Measurements from ENCODE around the gene PMM2.
"Not testable (repeated sequence)": the region's sequence is repeated elsewhere in the genome, so short reads cannot be mapped to it uniquely, and the experiment has no call there.

The PMM2 gene

GRCh38 chr16:8782673-8783072 is 15.0 kb upstream of the PMM2 start:
- DNase-seq (ENCODE audit: low read depth, low spot score), result no peak

DNA sequence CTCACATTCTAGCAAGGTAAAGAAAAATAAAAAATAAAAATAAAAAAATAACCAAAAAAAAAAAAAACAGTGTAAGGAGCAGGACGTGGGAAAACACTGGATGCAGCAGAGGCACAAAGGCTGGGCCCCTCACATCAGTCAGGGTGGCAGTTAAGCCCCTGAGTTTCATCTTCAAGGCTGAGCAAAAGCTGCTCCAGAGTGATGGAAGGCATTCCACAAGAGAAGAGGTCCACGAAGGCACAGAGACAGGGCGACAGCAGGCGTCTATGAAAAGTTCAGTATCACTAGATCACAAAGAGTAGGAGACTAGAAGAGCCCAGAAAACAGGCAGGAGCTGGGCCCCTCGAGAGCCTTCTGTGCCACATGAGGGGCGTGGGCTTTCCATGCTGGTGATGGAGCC is 12.2 kb upstream of the PMM2 start:
- no peak for DNase-seq (ENCODE audit: low read depth, low spot score)

DNA sequence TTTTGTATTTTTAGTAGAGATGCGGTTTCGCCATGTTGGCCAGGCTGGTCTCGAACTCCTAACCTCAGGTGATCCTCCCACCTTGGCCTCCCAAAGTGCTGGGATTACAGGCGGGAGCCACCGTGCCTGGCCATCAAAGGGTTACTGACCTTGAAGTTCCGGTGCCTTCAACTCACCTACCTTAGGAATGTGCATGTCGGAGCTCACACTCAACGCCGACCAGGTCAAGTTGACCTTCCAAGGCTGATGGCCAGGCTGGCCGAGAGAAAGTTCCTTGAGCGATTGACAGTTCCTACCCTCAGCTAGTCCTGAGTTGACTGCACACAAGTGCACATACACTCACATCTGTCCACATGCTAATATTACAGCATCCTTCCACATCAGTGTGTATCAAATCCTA is 11.3 kb upstream of the PMM2 start:
- DNase-seq (ENCODE audit: low read depth, low spot score), result not testable (repeated sequence)

DNA sequence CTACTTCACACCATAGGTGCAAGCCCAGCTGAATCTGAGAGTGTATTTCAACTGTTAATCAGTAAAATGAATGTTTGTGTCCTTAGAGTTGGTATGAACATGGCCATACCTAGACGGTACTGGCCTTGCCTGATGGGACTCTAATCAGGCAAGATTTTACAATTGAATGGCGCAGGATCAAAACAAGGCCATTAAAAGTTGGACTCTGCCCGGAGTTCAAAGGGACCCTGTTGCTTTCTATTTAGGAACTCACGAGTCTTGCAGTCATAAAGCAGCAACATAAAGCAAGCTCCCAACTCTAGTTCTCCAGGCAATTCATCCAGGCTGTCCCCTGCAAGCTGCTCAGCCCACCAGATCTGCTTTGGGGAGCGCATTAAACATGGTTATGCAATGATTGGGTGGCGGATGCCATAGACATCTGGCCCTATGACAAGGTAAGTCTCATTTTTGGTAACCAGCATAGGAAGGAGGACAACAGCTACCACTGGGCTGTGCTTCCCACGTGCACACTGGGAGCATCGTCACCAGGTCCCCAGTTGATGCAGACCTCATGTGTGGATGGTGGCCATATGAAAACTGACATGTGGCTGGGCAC is 9.0 kb upstream of the PMM2 start:
- DNase-seq (ENCODE audit: low read depth, low spot score), result no peak

DNA sequence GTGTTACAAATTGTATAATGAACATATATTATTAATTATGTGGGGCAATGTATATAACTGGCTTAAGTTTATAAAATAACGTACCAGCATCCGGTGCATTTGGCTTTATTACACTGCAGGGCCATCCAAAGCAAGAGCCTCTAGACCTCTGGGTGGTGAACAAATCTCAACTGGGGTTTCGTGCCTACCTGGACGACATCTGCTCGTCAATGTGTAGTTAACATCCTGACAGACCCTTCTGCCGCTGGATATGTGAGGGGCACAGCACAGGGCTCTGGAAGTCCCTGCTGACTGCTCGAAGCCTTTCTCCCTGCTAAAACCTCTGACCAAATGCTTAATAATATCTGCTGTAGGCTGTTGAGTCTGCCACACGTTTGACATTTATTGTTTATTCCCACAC is 2.5 kb upstream of the PMM2 start:
- DNase-seq (ENCODE audit: low read depth, low spot score), result no peak

- no peak for DNase-seq (ENCODE audit: low read depth, low spot score)
Measured at GRCh38 chr16:8795818-8796217, 1.8 kb upstream of the PMM2 start.

DNA sequence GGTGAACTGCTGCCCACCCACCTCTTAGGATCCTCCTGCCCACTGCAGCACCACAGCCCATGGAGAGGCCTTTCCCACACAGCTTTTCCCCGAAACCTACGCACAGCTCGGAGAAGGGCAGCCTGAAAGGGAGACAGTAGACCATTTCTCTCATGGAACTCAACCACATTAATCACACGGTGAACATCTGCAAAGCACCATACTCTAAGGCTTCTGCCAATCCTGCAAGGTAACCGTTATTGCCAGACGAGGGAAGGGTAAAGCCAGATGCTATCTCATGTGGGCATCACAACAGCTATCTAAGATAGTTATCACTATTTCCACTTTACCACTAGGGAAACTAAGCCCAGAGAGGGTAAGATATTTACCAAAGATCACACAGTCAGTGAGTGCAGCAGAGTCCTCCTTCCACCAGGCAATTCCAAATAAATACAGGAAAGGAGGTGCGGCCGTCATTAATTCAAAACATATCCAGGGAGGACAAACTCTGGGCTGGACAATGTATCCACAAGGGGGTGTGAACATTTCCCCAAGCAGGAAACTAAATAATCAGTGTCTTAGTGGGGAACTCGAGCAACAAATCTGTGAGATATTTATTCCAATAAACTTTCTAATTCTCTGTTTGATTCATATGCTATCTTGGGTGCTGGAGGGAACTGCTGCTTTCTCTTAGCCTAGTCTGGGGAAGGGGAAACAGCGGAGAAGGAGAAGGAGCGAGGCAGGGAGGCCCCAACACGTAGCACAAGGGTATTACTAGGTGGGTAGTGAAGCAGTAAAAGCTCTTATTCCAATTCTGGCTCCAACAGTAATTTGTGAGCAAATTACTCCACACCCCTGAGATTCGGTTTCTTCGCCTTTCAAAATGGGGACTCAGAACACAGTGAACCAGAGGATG is 923 bp upstream of the PMM2 start:
- DNase-seq (ENCODE audit: low read depth, low spot score), result no peak

GRCh38 chr16:8798174-8798527 is 512 bp downstream of the PMM2 start:
- no peak for DNase-seq (ENCODE audit: low read depth, low spot score)

- no peak for DNase-seq (ENCODE audit: low read depth, low spot score)
Measured at GRCh38 chr16:8798535-8799157, 1.0 kb downstream of the PMM2 start.

DNA sequence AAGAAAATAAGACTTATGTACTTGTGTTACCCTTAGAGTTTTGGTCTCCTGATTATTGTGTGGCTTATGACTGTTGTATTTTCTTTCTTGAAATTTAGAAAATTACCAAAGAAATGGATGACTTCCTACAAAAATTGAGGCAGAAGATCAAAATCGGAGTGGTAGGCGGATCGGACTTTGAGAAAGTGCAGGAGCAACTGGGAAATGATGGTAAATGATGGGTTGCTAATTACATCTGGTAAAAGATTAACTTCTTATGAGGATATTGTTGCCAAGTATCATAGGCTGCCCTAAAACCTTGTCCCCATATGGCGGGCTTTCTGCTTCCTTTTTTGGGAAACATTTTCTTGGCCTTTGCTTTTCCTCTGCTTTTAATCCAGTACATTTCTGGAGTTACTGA is 4.1 kb downstream of the PMM2 start:
- DNase-seq (ENCODE audit: low read depth, low spot score), result no peak

DNA sequence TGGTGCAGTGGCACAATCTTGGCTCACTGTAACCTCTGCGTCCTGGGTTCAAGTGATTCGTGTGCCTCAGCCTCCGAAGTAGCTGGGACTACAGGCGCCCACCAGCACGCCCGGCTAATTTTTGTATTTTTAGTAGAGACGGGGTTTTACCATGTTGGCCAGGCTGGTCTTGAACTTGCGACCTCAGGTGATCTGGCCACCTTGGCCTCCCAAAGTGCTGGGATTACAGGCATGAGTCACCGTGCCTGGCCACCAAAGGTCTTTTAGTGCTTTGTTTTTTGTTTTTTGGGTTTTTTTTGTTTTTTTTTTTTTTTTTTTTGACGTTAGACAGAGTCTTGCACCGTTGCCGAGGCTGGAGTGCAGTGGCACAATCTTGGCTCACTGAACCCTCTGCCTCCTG is 6.1 kb downstream of the PMM2 start:
- DNase-seq (ENCODE audit: low read depth, low spot score), result not testable (repeated sequence)

DNA sequence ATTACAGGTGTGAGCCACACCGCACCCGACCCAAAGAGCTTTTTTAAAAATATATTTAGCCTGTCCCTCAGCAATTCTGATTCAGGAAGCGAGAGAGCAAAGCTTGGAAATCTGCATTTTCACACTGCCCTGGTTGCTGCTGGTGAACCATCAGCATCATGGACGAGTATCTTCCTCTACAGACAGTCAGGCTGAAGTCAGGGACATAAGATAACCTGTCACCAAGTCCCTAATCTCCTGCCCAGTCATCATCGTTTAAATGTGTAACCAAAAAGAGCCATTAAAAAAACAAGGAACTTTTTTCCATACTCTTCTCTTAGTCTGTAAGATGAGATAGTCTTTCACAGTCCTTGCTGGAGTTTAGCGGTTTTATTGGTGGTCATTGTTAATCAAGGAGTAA is 6.7 kb downstream of the PMM2 start:
- DNase-seq (ENCODE audit: low read depth, low spot score), result no peak

DNA sequence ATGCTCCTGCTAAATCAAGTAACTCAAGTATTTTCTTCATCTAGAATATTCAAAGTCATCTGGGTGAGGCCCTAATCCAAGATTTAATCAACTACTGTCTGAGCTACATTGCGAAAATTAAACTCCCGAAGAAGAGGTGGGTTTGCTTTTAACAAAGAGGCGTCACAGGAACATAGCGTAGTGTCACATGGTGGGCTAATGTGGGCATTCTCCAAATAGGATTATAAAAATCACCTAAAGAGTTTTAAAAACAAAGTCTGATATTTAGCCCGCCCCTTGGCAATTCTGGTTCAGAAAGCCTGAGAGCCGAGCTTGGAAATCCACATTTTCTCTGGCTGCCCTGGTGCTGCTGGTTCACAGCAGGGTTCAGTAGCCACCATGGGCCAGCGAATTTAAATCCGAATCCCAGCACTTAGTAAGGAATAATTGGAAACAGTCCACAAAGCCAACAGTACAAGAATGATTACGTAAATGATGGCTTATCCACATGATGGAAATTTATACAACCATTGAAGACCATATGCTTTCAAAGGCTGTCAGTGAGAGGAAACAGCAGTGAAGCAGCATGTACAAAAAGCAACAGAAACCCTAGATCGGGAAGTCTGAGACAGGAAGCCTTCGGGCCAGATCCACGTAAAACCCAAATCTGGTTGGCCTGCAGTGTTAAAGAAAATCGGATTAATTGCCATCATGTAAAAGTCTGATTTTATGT is 8.8 kb downstream of the PMM2 start:
- no peak for DNase-seq (ENCODE audit: low read depth, low spot score)

- no peak for DNase-seq (ENCODE audit: low read depth, low spot score)
Measured at GRCh38 chr16:8807189-8807588, 9.6 kb downstream of the PMM2 start.

DNA sequence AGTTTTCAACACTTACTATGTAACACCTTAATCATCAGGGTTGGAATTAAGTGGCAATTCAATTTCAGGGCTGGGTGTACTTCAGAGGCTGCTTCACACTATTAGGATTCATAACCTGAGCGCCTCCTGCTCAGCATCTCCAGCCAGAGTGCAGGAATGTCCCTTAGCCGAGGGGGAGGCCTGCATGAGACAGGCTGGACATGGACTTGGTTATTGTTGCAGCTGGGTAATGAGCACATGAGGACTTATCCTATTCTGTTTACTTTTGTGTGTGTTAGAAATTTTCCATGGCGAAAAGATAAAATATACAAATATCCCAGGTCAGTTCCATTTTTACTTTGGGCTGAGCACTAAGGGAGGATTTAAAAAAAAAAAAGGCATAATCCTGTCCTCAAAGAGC is 10.4 kb downstream of the PMM2 start:
- no peak for DNase-seq (ENCODE audit: low read depth, low spot score)

DNA sequence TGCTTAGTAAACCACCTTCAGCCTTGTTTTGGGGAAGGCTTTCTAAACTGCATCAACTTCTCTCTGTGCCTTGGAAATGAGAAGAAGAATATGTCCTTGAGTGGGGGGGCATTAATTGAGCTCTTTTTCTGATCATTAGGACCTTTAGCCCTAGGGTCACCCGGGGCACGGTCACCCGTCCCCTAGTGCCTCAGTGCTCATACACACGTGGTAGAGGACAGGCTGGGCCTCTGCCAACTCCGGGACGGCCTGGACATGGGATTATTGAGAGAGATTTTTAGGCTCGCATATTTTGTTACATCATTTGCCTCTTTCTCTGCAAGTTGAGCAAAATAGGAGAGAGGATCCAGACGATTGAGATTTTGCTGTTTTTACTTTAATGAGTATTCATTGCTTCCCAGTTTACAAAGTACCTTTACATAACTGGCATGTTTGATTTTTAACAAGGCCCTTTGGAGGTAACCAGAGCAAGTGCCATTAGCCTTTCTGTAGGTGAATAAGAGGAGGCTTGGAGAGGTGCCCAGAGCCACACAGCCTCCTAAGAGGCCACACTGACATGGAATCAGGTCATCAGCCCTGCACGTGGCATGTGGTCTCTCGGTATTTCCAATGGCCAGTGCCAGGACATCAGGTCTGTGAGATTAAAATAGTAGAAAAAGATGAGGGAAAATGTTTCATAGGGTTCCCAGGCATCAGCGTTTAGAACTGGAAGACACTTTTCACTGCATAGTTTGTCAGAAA is 11.1 kb downstream of the PMM2 start:
- no peak for DNase-seq (ENCODE audit: low read depth, low spot score)

- no peak for DNase-seq (ENCODE audit: low read depth, low spot score)
Measured at GRCh38 chr16:8812162-8812843, 14.7 kb downstream of the PMM2 start.

GRCh38 chr16:8814095-8814806 is 16.6 kb downstream of the PMM2 start:
- DNase-seq (ENCODE audit: low read depth, low spot score), result no peak

DNA sequence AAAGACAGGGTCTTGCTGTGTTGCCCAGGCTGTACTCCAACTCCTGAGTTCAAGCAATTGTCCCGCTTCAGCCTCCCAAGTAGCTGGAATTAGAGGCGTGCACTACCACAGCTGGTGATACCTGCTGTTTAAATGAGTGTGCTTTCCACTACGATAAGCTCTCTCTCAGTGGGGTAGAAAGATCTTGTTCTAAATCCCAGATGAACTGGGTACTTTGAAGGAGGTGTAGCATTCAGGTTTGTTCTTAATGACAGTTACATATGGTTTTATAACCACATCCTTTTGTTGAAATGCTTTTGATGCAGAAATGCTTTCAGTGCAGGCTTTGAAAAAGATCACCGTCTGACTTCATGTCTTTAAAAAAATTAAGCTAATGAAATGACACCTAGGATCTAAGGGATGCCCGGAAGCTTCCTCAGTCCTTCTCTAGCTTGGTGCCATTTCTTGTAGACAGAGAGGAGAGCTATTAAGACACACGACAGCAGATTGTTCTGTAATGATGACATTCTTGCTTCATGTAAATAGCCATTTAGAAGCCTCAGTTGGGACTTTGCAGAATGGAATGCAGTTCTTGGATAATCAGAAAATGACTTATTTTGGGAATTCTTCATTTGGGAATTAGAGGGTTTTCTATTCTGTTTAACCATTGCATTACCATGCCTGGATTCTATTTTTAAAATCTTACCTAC is 19.5 kb downstream of the PMM2 start:
- DNase-seq (ENCODE audit: low read depth, low spot score), result no peak

All from iPS DF 19.7 (cell line).